BE2C (cell line): ENCODE measurements around the gene DAB1.

Experiments
- DNase-seq: peaks from one replicate; pipeline ENCODE4 v3.0.0-alpha.2; 2020
- H3K27me3 ChIP-seq: fragments of 250-450 bp; sonication (Bioruptor Pico); 2 replicates; pipeline ENCODE4 v1.5.1; 2020; ENCODE audit warnings: mild to moderate bottlenecking
- H3K36me3 ChIP-seq: fragments of 250-450 bp; sonication (Bioruptor Pico); 2 replicates; pipeline ENCODE4 v1.5.1; 2020; ENCODE audit warnings: mild to moderate bottlenecking
- H3K4me1 ChIP-seq: fragments of 250-450 bp; sonication (Bioruptor Pico); 2 replicates; pipeline ENCODE4 v1.5.1; 2020
- H3K4me3 ChIP-seq: 2 replicates; pipeline ENCODE4 v1.5.1; 2011; ENCODE audit warnings: low read depth, low read length
- H3K9me3 ChIP-seq: fragments of 250-450 bp; sonication (Bioruptor Pico); 2 replicates; pipeline ENCODE4 v1.5.1; 2020
- TF ChIP-seq, protein P1 (sequence below): IDR thresholded peaks from 2 replicates; pipeline ENCODE4 v1.5.1; 2012; ENCODE audit warnings: mild to moderate bottlenecking, low read depth, low read length

DAB1 gene

DNA sequence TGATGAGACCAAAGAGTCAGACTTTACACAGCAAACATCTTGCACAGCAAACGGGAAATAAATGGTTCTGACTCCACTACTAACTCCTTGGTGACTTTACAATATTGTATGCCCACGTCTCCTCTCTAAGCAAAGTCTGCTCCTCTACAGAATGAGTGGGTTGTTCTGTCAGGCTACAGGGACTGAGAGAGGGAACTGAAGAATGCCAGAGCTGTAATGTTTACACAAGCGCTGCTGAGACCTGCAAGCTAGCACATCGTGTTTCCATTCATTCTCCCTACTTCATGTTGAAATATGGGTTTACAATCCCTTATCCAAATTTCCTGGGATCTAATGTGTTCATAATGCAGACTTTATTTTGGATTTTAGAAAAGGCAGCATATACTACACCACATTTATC, 15.9 kb downstream of the DAB1 start:
- DNase-seq = no peak
- no peaks in the 10 kb centered on the region for H3K4me1 ChIP-seq
- TF ChIP-seq, protein P1, sequence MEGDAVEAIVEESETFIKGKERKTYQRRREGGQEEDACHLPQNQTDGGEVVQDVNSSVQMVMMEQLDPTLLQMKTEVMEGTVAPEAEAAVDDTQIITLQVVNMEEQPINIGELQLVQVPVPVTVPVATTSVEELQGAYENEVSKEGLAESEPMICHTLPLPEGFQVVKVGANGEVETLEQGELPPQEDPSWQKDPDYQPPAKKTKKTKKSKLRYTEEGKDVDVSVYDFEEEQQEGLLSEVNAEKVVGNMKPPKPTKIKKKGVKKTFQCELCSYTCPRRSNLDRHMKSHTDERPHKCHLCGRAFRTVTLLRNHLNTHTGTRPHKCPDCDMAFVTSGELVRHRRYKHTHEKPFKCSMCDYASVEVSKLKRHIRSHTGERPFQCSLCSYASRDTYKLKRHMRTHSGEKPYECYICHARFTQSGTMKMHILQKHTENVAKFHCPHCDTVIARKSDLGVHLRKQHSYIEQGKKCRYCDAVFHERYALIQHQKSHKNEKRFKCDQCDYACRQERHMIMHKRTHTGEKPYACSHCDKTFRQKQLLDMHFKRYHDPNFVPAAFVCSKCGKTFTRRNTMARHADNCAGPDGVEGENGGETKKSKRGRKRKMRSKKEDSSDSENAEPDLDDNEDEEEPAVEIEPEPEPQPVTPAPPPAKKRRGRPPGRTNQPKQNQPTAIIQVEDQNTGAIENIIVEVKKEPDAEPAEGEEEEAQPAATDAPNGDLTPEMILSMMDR = no peak
- H3K9me3 ChIP-seq = no peaks in the 10 kb centered on the region
- no peak overlapping the region for H3K4me3 ChIP-seq
- H3K27me3 ChIP-seq = no peaks in the 10 kb centered on the region
- H3K36me3 ChIP-seq = no peaks in the 10 kb centered on the region

DNA sequence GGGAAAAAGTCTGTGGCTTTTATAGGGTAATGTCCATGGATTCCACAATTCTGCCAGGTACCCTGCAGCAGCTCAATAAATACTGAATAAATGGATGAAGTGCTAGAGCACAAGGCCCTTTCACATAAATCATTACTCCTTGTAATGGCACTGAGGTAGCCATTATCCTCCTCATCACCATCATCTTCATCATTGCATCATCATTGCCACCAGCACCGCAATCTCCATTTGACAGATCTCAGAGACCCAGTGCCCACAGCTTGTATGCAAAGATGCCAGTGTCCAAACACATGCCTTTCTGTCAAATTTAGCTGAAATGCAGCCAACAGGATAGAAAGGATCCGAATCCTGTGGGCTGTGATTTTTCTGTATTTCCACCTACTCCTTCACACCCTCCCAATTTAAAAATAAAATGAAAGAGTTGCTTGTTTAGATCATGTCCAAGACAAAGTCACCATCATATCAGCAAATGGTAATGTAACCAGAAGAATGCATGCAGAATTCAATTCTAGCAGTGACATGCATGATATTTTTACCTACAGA, 17.4 kb downstream of the DAB1 start:
- Histone ChIP-seq H3K4me3 (no peak overlapping the region), H3K4me1 (no peaks in the 10 kb centered on the region)
- TF ChIP-seq, protein P1 = no peak

GRCh38 chr1:57404884-57405283, 19.0 kb downstream of the DAB1 start:
- no peaks in the 10 kb centered on the region for H3K9me3 ChIP-seq
- TF ChIP-seq, protein P1 = no peak
- no peaks in the 10 kb centered on the region for H3K27me3 ChIP-seq
- no peaks in the 10 kb centered on the region for H3K36me3 ChIP-seq
- H3K4me3 ChIP-seq = no peak overlapping the region
- DNase-seq = no peak
- H3K4me1 ChIP-seq = no peaks in the 10 kb centered on the region

More for the DNA sequence above, 17.4 kb downstream of the DAB1 start:
- no peak for DNase-seq
- no peaks in the 10 kb centered on the region for H3K36me3 ChIP-seq
- no peaks in the 10 kb centered on the region for H3K27me3 ChIP-seq
- no peaks in the 10 kb centered on the region for H3K9me3 ChIP-seq

DNA sequence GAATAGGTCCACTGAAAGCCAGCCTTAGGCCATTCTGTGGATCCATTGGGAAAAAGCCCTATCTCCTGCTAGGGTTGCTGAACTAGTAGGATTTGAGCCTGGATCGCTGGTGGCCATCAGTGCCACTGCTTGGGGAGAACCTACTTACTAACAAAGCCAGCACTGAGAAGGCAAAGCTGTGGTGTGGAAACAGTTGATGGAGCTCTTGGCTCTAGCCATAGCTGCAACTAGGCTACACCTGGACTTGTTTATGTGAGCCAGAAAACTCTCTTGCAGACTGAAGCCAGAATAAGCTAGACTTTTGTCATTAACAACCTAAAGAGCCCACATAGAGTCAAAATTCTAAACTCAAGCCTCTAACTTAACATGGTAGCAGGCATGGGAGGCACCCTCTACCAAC, 20.7 kb downstream of the DAB1 start:
- TF ChIP-seq, protein P1 = no peak
- no peak for DNase-seq
- Histone ChIP-seq H3K4me1 (no peaks in the 10 kb centered on the region), H3K9me3 (no peaks in the 10 kb centered on the region), H3K36me3 (no peaks in the 10 kb centered on the region), H3K4me3 (no peak overlapping the region), H3K27me3 (no peaks in the 10 kb centered on the region)

DNA sequence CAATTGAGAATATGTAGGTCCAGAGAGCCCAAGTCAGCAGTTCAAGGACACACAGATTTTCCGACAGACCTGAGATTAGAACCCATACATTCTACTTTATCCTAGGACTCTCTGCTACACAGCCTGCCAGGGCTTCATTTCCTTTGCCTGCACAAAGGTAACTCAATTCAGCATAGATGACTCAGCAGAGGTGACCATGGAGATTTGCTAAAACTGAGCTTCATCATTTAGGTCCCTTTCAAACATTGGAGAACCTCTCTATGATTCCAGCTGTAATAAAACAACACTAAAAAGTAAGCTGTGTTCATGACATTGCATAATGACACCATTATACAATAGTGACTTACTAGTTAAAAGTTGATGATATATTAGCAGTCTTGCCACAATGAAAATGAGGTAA, 22.2 kb downstream of the DAB1 start:
- Histone ChIP-seq H3K4me3 (no peak overlapping the region), H3K27me3 (no peaks in the 10 kb centered on the region), H3K9me3 (no peaks in the 10 kb centered on the region), H3K4me1 (no peaks in the 10 kb centered on the region), H3K36me3 (no peaks in the 10 kb centered on the region)
- TF ChIP-seq, protein P1 = no peak
- no peak for DNase-seq

DNA sequence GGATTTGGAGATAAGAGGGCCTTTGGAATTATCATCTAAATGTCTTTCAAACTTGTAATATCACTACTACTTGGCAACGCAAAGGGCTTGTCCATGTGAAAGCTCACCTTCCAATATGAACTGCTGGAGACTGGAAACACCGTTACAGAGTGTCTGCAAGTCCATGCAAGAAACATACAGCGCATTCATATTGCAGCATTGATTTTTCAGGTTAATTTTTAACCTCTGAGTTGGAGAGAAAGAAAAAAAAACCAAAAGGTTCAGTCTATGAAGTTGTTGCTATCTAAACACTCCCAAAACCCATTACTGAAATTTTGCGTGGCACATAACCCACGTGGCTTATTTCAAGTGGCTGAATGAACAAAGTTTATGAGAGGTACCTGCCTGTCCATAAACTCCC, 23.8 kb downstream of the DAB1 start:
- Histone ChIP-seq H3K9me3 (no peaks in the 10 kb centered on the region), H3K27me3 (no peaks in the 10 kb centered on the region), H3K36me3 (no peaks in the 10 kb centered on the region), H3K4me3 (no peak overlapping the region), H3K4me1 (no peaks in the 10 kb centered on the region)
- TF ChIP-seq, protein P1 = no peak
- DNase-seq = no peak
